Activated CD8-positive, alpha-beta memory T cell treated with anti-CD3 and anti-CD28 coated beads, Interleukin-2, amount 50 U/mL, for 24 hours (primary cell): Measurements from ENCODE around the gene CSNK1A1L.

ENCODE experiments used
- DNase-seq: peaks from one replicate; pipeline ENCODE4 v3.0.0-alpha.2; 2020; ENCODE audit errors: extremely low read depth

Gene CSNK1A1L

GRCh38 chr13:37105251-37105714 lies at the start of gene CSNK1A1L:
Gene CSNK1A1L, minus strand, starts transcription at chr13:37105664. Its CDS starts 408 bp downstream, at chr13:37105256.
- no peak for DNase-seq

GRCh38 chr13:37149380-37149779 lies 43.9 kb upstream of the CSNK1A1L start:
- no peak for DNase-seq

GRCh38 chr13:37148501-37148900 lies 43.0 kb upstream of the CSNK1A1L start:
- DNase-seq = no peak

GRCh38 chr13:37144661-37145060 lies 39.2 kb upstream of the CSNK1A1L start:
- no peak for DNase-seq

GRCh38 chr13:37143911-37144310 lies 38.4 kb upstream of the CSNK1A1L start:
- no peak for DNase-seq

- no peak for DNase-seq
Measured at GRCh38 chr13:37142877-37143276, 37.4 kb upstream of the CSNK1A1L start.

GRCh38 chr13:37141011-37141410 lies 35.5 kb upstream of the CSNK1A1L start:
- DNase-seq = no peak

GRCh38 chr13:37139356-37139755 lies 33.9 kb upstream of the CSNK1A1L start:
- no peak for DNase-seq

- no peak for DNase-seq
Measured at GRCh38 chr13:37138926-37139325, 33.5 kb upstream of the CSNK1A1L start.

- DNase-seq = no peak
Measured at GRCh38 chr13:37138169-37138568, 32.7 kb upstream of the CSNK1A1L start.

- no peak for DNase-seq
Measured at GRCh38 chr13:37136633-37137032, 31.2 kb upstream of the CSNK1A1L start.

GRCh38 chr13:37136187-37136586 lies 30.7 kb upstream of the CSNK1A1L start:
- no peak for DNase-seq

- DNase-seq = no peak
Measured at GRCh38 chr13:37134411-37135041, 29.1 kb upstream of the CSNK1A1L start.

GRCh38 chr13:37132211-37132610 lies 26.7 kb upstream of the CSNK1A1L start:
- DNase-seq = no peak

- DNase-seq = no peak
Measured at GRCh38 chr13:37131092-37131491, 25.6 kb upstream of the CSNK1A1L start.

- DNase-seq = no peak
Measured at GRCh38 chr13:37129866-37130265, 24.4 kb upstream of the CSNK1A1L start.

GRCh38 chr13:37127691-37128241 lies 22.3 kb upstream of the CSNK1A1L start:
- no peak for DNase-seq

GRCh38 chr13:37123337-37123736 lies 17.9 kb upstream of the CSNK1A1L start:
- DNase-seq = no peak

GRCh38 chr13:37118016-37118415 lies 12.6 kb upstream of the CSNK1A1L start:
- DNase-seq = no peak

GRCh38 chr13:37114250-37114649 lies 8.8 kb upstream of the CSNK1A1L start:
- DNase-seq = no peak

GRCh38 chr13:37113534-37113933 lies 8.1 kb upstream of the CSNK1A1L start:
- DNase-seq = no peak

GRCh38 chr13:37109051-37109678 lies 3.7 kb upstream of the CSNK1A1L start:
- no peak for DNase-seq

- DNase-seq = no peak
Measured at GRCh38 chr13:37107868-37108267, 2.4 kb upstream of the CSNK1A1L start.
